HEK293 (cell line): ENCODE measurements around the gene SCN4B.

Experiments
- CTCF ChIA-PET: fragments of 350-600 bp; formaldehyde crosslinking; extraction: SDS; loops from one replicate; lab custom pipeline; 2021; ENCODE audit warnings: antibody characterized with exemption; lab: Yijun Ruan, JAX
- POLR2A ChIA-PET: fragments of 300-600 bp; formaldehyde crosslinking; extraction: SDS; loops from one replicate; lab custom pipeline; 2020; ENCODE audit warnings: antibody characterized with exemption, inconsistent platforms; lab: Yijun Ruan, JAX
- H3K27ac ChIP-seq: fragments of 200-500 bp; sonication (Bioruptor generic); 2 replicates; pipeline ENCODE4 v1.5.1; 2014; ENCODE audit warnings: low read depth, low read length, control low read depth, inconsistent platforms; ENCODE audit errors: extremely low read depth
- H3K36me3 ChIP-seq, 2 experiments: fragments of 200-500 bp in 1 of 2; sonication (Bioruptor generic) in 1 of 2; 1 replicate in 1 of 2; 2 replicates in 1 of 2; pipeline ENCODE4 v1.5.1; 2014 to 2017; ENCODE audit warnings: inconsistent platforms in 2 of 2, low read length in 2 of 2; ENCODE audit not compliant: control insufficient read depth in 2 of 2, insufficient read depth in 1 of 2
- H3K4me1 ChIP-seq: fragments of 200-500 bp; sonication (Bioruptor generic); 2 replicates; pipeline ENCODE4 v1.5.1; 2014; ENCODE audit warnings: mild to moderate bottlenecking, low read length, inconsistent platforms; ENCODE audit not compliant: control insufficient read depth, insufficient read depth
- H3K4me3 ChIP-seq: 2 replicates; pipeline ENCODE4 v1.5.1; 2011; ENCODE audit warnings: low read depth, mild to moderate bottlenecking, control low read depth, low read length, moderate library complexity
- H3K9me3 ChIP-seq: fragments of 200-500 bp; sonication (Bioruptor generic); 2 replicates; pipeline ENCODE4 v1.5.1; 2014; ENCODE audit warnings: low read depth, low read length, inconsistent platforms; ENCODE audit not compliant: control insufficient read depth, insufficient read depth
- AEBP2 ChIP-seq: fragments of 450-650 bp; formaldehyde crosslinking; IDR thresholded peaks from 2 replicates; pipeline ENCODE4 v1.5.1; 2016; ENCODE audit warnings: missing biosample characterization, missing genetic modification characterization, borderline replicate concordance
- BCL11A ChIP-seq: fragments of 450-650 bp; formaldehyde crosslinking; IDR thresholded peaks from 2 replicates; pipeline ENCODE4 v1.5.1; 2016; ENCODE audit warnings: low read depth, missing biosample characterization, missing genetic modification characterization
- HOXC10 ChIP-seq: sonication (generic); formaldehyde crosslinking; IDR thresholded peaks from 2 replicates; pipeline ENCODE4 v1.8.1; 2023; ENCODE audit warnings: mild to moderate bottlenecking, missing genetic modification reagents
- KLF9 ChIP-seq: fragments of 450-650 bp; formaldehyde crosslinking; IDR thresholded peaks from 2 replicates; pipeline ENCODE4 v1.5.1; 2016; ENCODE audit warnings: missing biosample characterization, missing genetic modification characterization, low read depth
- PRDM2 ChIP-seq: fragments of 450-650 bp; formaldehyde crosslinking; IDR thresholded peaks from 2 replicates; pipeline ENCODE4 v1.5.1; 2016; ENCODE audit warnings: missing biosample characterization, missing genetic modification characterization, borderline replicate concordance
- WT1 ChIP-seq: fragments of 450-650 bp; formaldehyde crosslinking; IDR thresholded peaks from 2 replicates; pipeline ENCODE4 v1.5.1; 2016; ENCODE audit warnings: missing biosample characterization, missing genetic modification characterization
- ZBTB44 ChIP-seq: fragments of 450-650 bp; IDR thresholded peaks from 2 replicates; pipeline ENCODE4 v1.5.1; 2018; ENCODE audit warnings: missing biosample characterization, mild to moderate bottlenecking, missing genetic modification characterization
- ZBTB7A ChIP-seq: fragments of 450-650 bp; formaldehyde crosslinking; IDR thresholded peaks from 2 replicates; pipeline ENCODE4 v1.5.1; 2016; ENCODE audit warnings: low read depth, missing biosample characterization, missing genetic modification characterization
- ZFP3 ChIP-seq: fragments of 450-650 bp; formaldehyde crosslinking; IDR thresholded peaks from 2 replicates; pipeline ENCODE4 v1.5.1; 2016; ENCODE audit warnings: low read depth, missing biosample characterization, missing genetic modification characterization
- ZIC2 ChIP-seq: fragments of 450-650 bp; formaldehyde crosslinking; IDR thresholded peaks from 2 replicates; pipeline ENCODE4 v1.5.1; 2016; ENCODE audit warnings: missing biosample characterization, missing genetic modification characterization
- ZNF155 ChIP-seq: fragments of 450-650 bp; formaldehyde crosslinking; IDR thresholded peaks from 2 replicates; pipeline ENCODE4 v1.5.1; 2016; ENCODE audit warnings: missing biosample characterization, missing genetic modification characterization
- ZNF473 ChIP-seq: fragments of 450-650 bp; formaldehyde crosslinking; IDR thresholded peaks from 2 replicates; pipeline ENCODE4 v1.5.1; 2017; ENCODE audit warnings: missing biosample characterization, missing genetic modification characterization
- ZNF658 ChIP-seq: fragments of 450-650 bp; formaldehyde crosslinking; IDR thresholded peaks from 2 replicates; pipeline ENCODE4; 2016; ENCODE audit warnings: missing biosample characterization, missing genetic modification characterization
- ZNF692 ChIP-seq: fragments of 450-650 bp; formaldehyde crosslinking; IDR thresholded peaks from 2 replicates; pipeline ENCODE4 v1.5.1; 2016; ENCODE audit warnings: missing biosample characterization, missing genetic modification characterization
- ZNF704 ChIP-seq: fragments of 450-650 bp; formaldehyde crosslinking; IDR thresholded peaks from 2 replicates; pipeline ENCODE4 v1.5.1; 2016; ENCODE audit warnings: missing biosample characterization, missing genetic modification characterization
- ZNF843 ChIP-seq: fragments of 450-650 bp; formaldehyde crosslinking; IDR thresholded peaks from 2 replicates; pipeline ENCODE4 v1.5.1; 2016; ENCODE audit warnings: missing biosample characterization, missing genetic modification characterization
- ZSCAN4 ChIP-seq: fragments of 450-650 bp; formaldehyde crosslinking; IDR thresholded peaks from 2 replicates; pipeline ENCODE4 v1.5.1; 2017; ENCODE audit warnings: missing biosample characterization, missing genetic modification characterization

SCN4B gene

DNA sequence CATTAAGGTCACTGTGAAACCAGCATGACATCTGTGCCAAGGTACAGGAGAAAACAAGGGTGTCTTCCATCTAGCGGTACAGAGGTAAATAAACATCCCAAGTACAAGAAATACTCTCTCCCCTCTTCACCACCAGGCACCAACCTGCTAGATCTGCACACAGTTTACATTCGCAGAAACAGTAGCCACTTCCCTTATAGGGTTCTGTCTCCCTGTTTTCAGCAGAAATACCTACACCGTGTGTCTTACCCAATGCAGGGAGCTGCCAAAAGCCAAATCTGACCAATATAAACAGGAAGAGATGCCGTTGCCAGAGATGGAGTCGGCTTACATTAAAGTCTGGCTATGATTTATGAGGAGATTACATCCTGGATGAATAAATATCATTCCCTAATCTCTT lies 1.2 kb downstream of the SCN4B start (continued):
- TF ChIP-seq AEBP2 (tag by site-specific recombination) (no peak), HOXC10 (CRISPR knock-in tag) (no peak), ZNF692 (tag by site-specific recombination) (no peak)

GRCh38 chr11:118149493-118149892 lies 3.1 kb downstream of the SCN4B start:
- Histone ChIP-seq H3K36me3 (no peaks in the 10 kb centered on the region), H3K4me3 (no peak overlapping the region), H3K4me1 (no peaks in the 10 kb centered on the region), H3K9me3 (no peaks in the 10 kb centered on the region), H3K27ac (no peak overlapping the region)
- TF ChIP-seq ZNF155 (tag by site-specific recombination) (no peak), ZFP3 (tag by site-specific recombination) (no peak), ZIC2 (tag by site-specific recombination) (peak; percentile 30; the same call in 1 of the 2 replicates), ZNF658 (tag by site-specific recombination) (no peak), KLF9 (tag by site-specific recombination) (no peak), BCL11A (tag by site-specific recombination) (no peak), ZNF473 (no peak), ZNF704 (no peak), ZNF843 (tag by site-specific recombination) (no peak)
- CTCF ChIA-PET: interaction anchor here (0.8 to 8.6 kb wide), 2 partner anchors 18 to 23 kb away, joined by 3 to 128 read pairs; no protein-coding TSS in a partner anchor
- POLR2A ChIA-PET: no interaction called here

DNA sequence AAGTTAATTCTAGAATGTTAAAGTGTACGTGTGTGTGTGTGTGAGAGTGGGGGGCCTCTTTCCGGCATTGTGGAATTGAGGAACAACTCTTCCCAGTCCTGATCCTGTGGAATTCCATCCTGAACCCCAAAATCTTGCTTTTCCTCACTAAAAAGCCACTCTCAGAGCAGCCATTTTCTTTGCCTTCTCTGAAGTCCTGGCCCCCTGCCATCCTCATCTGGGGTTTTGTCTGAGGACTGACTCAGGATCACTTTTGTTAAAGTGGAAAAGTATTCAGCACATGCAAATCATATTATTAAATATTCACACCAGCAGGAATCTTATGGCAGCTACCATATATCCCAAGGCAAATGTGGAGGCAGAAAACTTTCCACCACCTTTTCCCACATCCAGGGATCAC lies 3.8 kb downstream of the SCN4B start:
- no peak for TF ChIP-seq PRDM2 (tag by site-specific recombination)
- no peak for TF ChIP-seq ZBTB7A
- TF ChIP-seq ZBTB44 (tag by site-specific recombination): no peak
- no peak for TF ChIP-seq ZSCAN4 (tag by site-specific recombination)
- no peak for TF ChIP-seq WT1 (tag by site-specific recombination)
- CTCF ChIA-PET: interaction anchor here (0.8 to 8.6 kb wide), 2 partner anchors 19 to 23 kb away, joined by 3 to 128 read pairs; no protein-coding TSS in a partner anchor
- Histone ChIP-seq H3K4me3 (no peak overlapping the region), H3K27ac (no peak overlapping the region), H3K36me3 (no peaks in the 10 kb centered on the region), H3K9me3 (no peaks in the 10 kb centered on the region), H3K4me1 (no peaks in the 10 kb centered on the region)
- POLR2A ChIA-PET: no interaction called here
